Ascending aorta (tissue), 2 donors: ENCODE data around the gene CETP. TPM values are rescaled to one million over a fixed set of nuclear protein-coding genes. Genes with fewer than 3 reads are reported as not detected.

Experiments
- DNase-seq, 2 donors: peaks; one replicate each; pipeline ENCODE4 v3.0.0-alpha.2; 2019; ENCODE audit warnings: low spot score in 2 of 2
- H3K27ac ChIP-seq, 2 donors: fragments of 200-600 bp; sonication (generic); one replicate each; pipeline ENCODE4 v1.5.1; 2016 to 2017; ENCODE audit warnings: mild to moderate bottlenecking in 1 of 2
- H3K27me3 ChIP-seq: fragments of 200-600 bp; sonication (generic); one replicate; pipeline ENCODE4 v1.5.1; 2017
- H3K36me3 ChIP-seq, 2 donors: fragments of 200-600 bp; sonication (generic); one replicate each; pipeline ENCODE4 v1.5.1; 2016
- H3K4me1 ChIP-seq, 2 donors: fragments of 200-600 bp; sonication (generic); one replicate each; pipeline ENCODE4 v1.5.1; 2016 to 2017; ENCODE audit warnings: mild to moderate bottlenecking in 1 of 2
- H3K4me3 ChIP-seq, 2 donors: fragments of 200-600 bp; sonication (generic); one replicate each; pipeline ENCODE4 v1.5.1; 2016 to 2017; ENCODE audit warnings: mild to moderate bottlenecking in 1 of 2
- H3K9me3 ChIP-seq, 2 donors: fragments of 200-600 bp; sonication (generic); one replicate each; pipeline ENCODE4 v1.5.1; 2016
- intact Hi-C: fragments of 100-400 bp; cut with DNase I; formaldehyde crosslinking; loops from one replicate; pipeline ENCODE4 v1.15.1; 2023
- total RNA-seq: library from RNA; depleted of rRNA; stranded (reverse); fragments of >200 nt; gene quantifications from one replicate; pipeline ENCODE4 v1.1.0, GENCODE V29; 2016
- TF ChIP-seq, protein P1 (sequence below), 3 experiments: fragments of 200-600 bp in 2 of 3; fragments of 450-650 bp in 1 of 3; sonication (generic) in 2 of 3; IDR thresholded peaks; one replicate each; pipeline ENCODE4 v1.5.1; 2016 to 2019; ENCODE audit warnings: antibody characterized with exemption in 3 of 3, mild to moderate bottlenecking in 1 of 3, moderate library complexity in 1 of 3

Gene CETP
- total RNA-seq, 1 donor from 2014 or later = not detected

DNA sequence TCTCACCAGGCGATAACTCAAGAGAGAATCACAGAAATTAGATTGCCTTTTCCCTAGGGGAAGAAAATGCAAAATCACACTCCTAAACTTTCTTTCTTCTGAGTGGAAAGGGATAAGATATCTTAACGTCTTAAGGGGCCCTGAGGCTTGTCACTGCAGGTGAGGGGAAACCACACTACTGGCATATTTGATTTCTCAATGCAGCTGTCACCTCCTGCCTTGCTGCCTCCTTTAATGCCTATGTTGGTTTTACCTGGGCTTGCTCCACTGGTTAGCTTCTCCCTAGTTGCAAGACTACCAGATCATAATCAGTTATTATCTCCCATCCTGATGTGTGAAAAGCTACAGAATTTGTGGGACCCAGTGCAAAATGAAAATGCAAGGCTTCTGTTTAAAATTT, 34.3 kb upstream of the CETP start:
- no peak for DNase-seq
- Histone ChIP-seq H3K9me3 (no peaks in the 10 kb centered on the region), H3K4me1 (peaks cover 4 to 5% of the 10 kb centered on the region in 2 donors), H3K4me3 (no peak overlapping the region), H3K27me3 (no peaks in the 10 kb centered on the region), H3K27ac (no peak overlapping the region), H3K36me3 (no peaks in the 10 kb centered on the region)
- TF ChIP-seq, protein P1, sequence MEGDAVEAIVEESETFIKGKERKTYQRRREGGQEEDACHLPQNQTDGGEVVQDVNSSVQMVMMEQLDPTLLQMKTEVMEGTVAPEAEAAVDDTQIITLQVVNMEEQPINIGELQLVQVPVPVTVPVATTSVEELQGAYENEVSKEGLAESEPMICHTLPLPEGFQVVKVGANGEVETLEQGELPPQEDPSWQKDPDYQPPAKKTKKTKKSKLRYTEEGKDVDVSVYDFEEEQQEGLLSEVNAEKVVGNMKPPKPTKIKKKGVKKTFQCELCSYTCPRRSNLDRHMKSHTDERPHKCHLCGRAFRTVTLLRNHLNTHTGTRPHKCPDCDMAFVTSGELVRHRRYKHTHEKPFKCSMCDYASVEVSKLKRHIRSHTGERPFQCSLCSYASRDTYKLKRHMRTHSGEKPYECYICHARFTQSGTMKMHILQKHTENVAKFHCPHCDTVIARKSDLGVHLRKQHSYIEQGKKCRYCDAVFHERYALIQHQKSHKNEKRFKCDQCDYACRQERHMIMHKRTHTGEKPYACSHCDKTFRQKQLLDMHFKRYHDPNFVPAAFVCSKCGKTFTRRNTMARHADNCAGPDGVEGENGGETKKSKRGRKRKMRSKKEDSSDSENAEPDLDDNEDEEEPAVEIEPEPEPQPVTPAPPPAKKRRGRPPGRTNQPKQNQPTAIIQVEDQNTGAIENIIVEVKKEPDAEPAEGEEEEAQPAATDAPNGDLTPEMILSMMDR (IDR thresholded peaks at IDR 0.05) = no peak
- intact Hi-C loops = no loop called here

DNA sequence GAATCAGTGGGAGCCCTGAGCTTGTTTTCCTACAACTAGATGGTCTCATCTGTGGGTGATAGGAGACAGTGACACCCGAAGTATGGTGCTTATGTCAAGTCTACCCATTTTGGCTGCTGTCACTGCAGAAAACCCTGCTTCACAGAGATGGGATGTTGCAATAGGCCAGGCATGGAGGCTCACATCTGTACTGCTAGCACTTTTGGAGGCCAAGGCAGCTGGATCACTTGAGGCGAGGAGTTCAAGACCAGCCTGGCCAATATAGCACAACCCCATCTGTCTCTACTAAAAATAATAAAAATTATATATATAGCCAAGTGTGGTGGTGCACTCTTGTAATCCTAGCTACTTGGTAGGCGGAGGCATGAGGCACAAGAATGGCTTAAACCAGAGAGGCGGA, 32.1 kb upstream of the CETP start:
- H3K4me3 ChIP-seq = no peak overlapping the region
- H3K27ac ChIP-seq = no peak overlapping the region
- peaks cover 6 to 9% of the 10 kb centered on the region in 2 donors for H3K4me1 ChIP-seq
- TF ChIP-seq, protein P1 (IDR thresholded peaks at IDR 0.05) = no peak
- H3K36me3 ChIP-seq = peaks cover 0 to under 1% of the 10 kb centered on the region in 2 donors
- DNase-seq = no peak
- no peaks in the 10 kb centered on the region for H3K9me3 ChIP-seq
- intact Hi-C loops = loop anchor here (5.0 to 10.0 kb wide), 7 partner anchors 258 to 1695 kb away; partner anchors contain the start of genes AMFR, CCDC102A, CNOT1 and KATNB1
- no peaks in the 10 kb centered on the region for H3K27me3 ChIP-seq

DNA sequence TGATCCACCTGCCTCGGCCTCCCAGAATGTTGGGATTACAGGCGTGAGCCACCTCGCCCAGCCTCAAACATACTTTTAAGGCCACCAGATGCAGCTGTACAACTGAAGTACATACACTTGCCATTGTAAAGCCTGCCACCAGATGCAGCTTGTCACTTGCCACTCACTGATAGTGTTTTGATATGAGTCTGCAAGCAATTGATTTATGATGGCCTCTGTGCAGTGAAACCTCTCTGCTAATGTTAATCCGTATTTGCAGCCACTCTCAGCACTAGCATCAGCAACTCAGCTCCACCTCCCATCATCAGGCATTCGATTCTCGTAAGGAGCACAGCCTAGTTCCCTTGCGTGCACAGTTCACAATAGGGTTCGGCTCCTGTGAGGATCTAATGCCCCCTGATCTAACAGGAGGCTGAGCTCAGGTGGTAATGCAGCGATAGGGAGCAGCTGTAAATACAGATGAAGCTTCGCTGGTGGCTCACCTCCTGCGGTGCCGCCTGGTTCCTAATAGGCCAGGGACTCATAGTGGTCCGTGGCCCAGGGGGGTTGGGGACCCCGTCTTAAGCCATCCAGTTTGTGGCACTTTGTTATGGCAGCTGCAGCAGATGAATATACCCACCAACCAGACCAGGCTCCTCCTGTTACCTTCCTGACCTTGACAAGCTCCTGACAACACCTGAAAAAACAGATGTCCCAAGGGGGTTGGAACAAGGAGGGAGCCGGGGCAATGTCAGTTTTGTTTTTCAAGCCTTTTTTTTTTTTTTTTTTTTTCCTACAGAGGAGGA, 31.1 kb upstream of the CETP start:
- peak overlapping the region in 1 of 2 donors; percentile 99 for H3K4me3 ChIP-seq
- intact Hi-C loops = loop anchor here (5.0 to 10.0 kb wide), 7 partner anchors 257 to 1694 kb away; partner anchors contain the start of genes AMFR, CCDC102A, CNOT1 and KATNB1
- no peaks in the 10 kb centered on the region for H3K9me3 ChIP-seq
- peaks cover 0 to 11% of the 10 kb centered on the region in 2 donors for H3K36me3 ChIP-seq
- H3K4me1 ChIP-seq = peaks cover 12 to 14% of the 10 kb centered on the region in 2 donors
- TF ChIP-seq, protein P1 (IDR thresholded peaks at IDR 0.05) = no peak
- DNase-seq = no peak
- H3K27ac ChIP-seq = peak overlapping the region; percentile 99 to 100
- H3K27me3 ChIP-seq = no peaks in the 10 kb centered on the region

GRCh38 chr16:56931271-56931891, 30.4 kb upstream of the CETP start:
- H3K9me3 ChIP-seq = no peaks in the 10 kb centered on the region
- TF ChIP-seq, protein P1 (IDR thresholded peaks at IDR 0.05) = no peak
- peaks cover 12 to 17% of the 10 kb centered on the region in 2 donors for H3K4me1 ChIP-seq
- peak overlapping the region; percentile 99 to 100 for H3K27ac ChIP-seq
- intact Hi-C loops = loop anchor here (5.0 to 10.0 kb wide), 7 partner anchors 256 to 1693 kb away; partner anchors contain the start of genes AMFR, CCDC102A, CNOT1 and KATNB1
- no peaks in the 10 kb centered on the region for H3K27me3 ChIP-seq
- H3K36me3 ChIP-seq = peaks cover 5 to 18% of the 10 kb centered on the region in 2 donors
- DNase-seq = peak in 1 of 2 donors; percentile 73
- H3K4me3 ChIP-seq = peak overlapping the region; percentile 99 to 100

DNA sequence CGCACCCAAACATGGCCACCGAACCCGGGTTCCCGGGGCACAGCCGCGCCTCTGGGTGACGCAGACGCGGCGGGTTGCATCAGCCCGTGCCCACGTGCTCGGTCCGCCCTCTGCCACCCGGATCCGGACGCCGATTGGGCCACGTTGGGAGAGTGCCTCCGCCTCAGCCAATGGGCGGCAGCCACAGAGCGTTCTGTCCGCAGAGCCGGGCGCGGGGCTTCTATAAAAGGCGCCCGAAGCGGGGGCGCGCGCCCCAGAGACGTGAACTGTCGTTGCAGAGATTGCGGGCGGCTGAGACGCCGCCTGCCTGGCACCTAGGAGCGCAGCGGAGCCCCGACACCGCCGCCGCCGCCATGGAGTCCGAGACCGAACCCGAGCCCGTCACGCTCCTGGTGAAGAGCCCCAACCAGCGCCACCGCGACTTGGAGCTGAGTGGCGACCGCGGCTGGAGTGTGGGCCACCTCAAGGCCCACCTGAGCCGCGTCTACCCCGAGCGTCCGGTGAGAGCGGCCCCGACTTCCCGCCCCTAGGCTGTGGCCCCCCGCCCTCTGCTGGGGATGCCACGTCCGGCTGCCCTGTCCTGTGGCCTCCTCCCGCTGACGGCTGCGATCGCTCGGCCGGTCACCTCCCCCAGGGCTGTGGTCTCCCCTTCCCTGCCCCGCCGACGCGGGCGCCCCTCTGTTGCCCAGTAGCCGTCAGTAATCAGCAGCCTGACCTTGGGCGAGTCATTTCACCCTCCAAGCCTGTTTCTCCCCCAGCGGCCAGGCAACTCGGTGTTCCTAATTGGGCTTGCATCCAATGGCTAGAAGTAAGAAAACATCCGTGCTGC, 29.6 kb upstream of the CETP start, which contains the start of gene HERPUD1:
Gene HERPUD1, plus strand, starts transcription at position 251 of the 829 bp plus-strand sequence. Its CDS starts 103 bp downstream, at position 354.
- TF ChIP-seq, protein P1 (IDR thresholded peaks at IDR 0.05) = peak in 2 of 3 experiments; percentile 5 to 14
- intact Hi-C loops = loop anchor here (2.0 to 10.0 kb wide), 8 partner anchors 57 to 1693 kb away; partner anchors contain the start of genes AMFR, CCDC102A, CNOT1 and KATNB1
- Histone ChIP-seq H3K4me3 (peak within 1 kb of the TSS; percentile 99 to 100), H3K27ac (peak within 1 kb of the TSS; percentile 99 to 100), H3K27me3 (no peaks in the 10 kb centered on the region), H3K4me1 (peaks cover 12 to 17% of the 10 kb centered on the region in 2 donors), H3K9me3 (no peaks in the 10 kb centered on the region), H3K36me3 (peaks cover 12 to 25% of the 10 kb centered on the region in 2 donors)
- peak; percentile 92 to 99 for DNase-seq
